ENCODE results near the gene BNIP3.
A peak's percentile ranks its signal among the peaks of the same experiment; 100 is the strongest.
"Not testable (repeated sequence)": the region's sequence is repeated elsewhere in the genome, so short reads cannot be mapped to it uniquely, and the experiment has no call there.

The BNIP3 gene

DNA sequence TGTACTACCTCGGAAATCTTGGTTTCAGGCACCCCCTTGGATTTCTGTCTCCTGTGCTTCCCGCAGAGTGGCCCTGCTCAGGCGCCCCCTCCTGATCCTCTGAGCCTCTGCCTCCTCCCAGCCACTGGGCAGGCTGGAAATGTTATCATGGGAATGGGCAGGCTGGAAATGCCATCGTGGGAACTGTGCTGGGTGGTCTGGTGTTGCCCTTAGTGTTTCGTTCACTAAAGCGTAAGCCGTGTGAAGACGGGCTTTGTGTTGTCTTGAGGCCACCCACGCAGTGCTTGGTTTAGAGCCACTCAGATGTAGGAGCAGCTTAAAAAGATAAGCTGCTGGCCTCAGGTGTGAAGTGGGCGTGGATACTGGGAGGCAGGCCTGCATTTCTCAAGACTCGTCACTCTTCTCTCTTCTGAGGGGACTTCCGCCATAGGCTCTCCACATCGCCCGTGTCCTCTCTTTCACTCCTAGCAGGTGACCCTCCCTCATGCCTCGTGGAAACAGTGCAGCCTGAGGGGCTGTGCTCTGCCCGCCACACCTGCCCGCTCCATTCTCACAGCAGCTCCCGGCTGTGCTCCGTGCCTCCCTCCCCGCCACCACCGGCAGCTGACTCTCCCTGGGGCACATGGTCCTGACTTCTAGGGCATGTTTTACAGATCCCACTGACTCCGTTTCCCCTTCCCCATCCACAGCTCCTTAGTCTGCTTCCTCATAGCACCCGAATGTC lies 52.4 kb downstream of the BNIP3 start:
- DNase-seq: no peak
- no peak for ATAC-seq

DNA sequence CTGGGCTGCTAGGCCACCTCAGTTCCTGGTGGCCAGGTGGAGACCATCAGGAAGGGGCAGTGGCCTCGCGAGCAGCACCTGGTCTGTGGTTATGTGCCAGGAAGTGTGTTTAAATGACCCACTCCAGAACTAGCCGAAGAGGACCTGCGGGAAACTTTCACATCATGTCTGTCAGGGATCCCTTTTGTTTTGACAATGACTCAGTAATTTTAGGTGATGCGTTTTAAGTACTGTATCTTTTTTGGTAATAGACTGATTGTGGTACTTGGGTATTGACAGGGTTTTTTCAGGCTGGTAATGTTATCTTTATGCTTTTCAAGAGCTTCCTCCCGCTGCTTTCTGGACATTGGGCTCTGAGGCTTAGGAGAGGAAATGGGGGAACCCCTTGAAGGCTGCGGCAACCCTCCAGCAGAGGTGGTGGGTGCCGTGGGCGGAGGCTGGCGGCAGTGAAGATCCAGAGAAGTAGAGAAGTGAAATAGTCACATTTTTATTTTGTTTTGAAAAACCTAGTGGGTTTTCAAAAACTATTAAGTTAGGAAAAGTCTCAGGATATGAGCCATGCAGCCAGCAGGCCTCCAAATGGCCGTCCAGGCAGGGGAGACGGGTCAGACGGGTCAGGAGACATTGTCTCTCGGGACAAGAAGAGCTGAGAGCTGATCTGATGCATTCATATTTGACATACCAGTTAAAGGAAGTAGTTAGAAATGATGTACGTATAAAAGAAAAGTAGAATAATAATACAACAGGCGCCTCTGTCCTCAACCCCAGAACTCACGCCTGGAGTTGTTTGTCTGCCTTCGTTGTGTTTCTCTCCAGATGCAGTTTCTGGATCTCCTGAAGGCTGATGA lies 53.3 kb downstream of the BNIP3 start:
- peak; percentile 91 for ATAC-seq

DNA sequence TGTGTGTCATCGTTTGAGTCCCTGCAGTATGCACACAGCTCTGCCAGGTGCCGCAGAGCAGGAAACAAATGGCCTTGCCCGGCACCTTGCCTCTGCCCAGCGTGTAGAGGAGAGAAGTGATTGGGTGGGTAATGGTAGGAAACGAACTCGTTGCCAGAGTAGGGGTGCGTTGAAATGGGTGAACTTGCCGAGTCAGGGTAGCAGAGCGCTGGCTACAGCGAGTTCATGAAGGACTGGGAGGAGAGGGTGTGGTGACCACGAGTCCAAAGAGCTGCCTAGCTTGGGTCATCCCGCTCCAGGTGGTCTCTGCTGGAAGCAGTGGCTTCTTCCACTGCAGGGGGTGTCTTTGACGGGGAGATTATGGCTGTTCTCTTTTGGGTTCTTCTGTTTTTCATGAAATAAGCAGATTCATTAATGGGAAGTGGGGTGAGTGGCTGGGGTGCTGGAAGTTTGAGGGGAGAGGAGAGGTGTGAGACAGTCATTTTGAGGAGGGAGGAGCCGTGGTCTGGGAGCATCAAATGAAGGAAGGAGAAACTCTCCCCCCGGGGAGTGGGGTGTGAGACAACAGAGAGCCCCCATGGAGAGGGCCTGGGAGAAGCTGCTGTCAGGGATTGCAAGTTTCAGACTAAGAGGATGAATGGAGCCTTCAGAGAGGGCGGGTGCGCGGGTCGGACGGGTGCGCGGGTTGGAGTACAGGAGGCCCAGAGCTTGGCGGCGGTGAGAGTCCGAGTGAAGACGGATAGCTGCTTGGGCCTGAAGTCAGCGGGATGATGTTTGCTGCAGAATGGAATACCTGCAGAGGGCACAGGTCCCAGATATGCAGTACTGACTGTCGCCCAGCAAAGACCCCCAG lies 54.8 kb downstream of the BNIP3 start:
- no peak for ATAC-seq
- no peak for DNase-seq

More for the DNA sequence above, 53.3 kb downstream of the BNIP3 start:
- DNase-seq: peak; percentile 70

DNA sequence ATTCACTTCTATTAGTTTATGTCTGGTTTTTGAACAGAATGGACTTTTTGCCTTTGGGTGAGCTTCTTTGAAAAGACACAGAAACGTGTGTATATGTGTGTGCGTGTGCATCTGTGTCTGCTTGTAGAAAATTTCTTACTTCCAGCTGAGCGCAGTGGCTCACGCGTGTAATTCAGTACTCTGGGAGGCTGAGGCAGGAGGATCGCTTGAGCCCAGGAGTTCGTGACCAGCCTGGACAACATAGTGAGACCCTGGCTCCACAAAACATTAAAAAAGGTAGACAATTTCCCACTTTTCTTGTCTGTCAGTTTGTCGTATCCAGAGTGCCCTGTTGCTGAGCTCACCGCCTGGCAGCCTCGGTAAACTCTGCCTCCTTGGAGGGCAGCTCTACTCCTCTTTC lies 55.5 kb downstream of the BNIP3 start:
- ATAC-seq (no peak), DNase-seq (no peak)

DNA sequence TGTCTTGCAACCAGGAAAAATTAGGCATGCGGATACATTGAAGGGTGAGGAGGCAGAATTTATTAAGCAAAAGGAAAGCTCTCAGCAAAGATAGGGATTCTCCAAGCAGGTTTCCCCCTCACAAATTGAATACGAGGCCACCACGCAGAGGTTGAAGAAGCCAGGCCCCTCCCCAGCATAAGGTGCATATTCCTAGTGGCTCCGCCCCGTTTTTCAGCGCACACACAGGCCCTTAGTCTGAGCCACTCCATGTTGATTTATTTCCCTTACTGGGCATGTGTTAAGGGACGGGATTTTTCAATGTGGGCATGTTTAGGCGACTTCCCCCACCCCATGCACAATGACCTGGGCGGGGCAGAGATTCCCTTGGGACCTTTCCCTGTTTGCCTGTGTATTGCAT lies 56.0 kb downstream of the BNIP3 start:
- DNase-seq (no peak), ATAC-seq (no peak)

DNA sequence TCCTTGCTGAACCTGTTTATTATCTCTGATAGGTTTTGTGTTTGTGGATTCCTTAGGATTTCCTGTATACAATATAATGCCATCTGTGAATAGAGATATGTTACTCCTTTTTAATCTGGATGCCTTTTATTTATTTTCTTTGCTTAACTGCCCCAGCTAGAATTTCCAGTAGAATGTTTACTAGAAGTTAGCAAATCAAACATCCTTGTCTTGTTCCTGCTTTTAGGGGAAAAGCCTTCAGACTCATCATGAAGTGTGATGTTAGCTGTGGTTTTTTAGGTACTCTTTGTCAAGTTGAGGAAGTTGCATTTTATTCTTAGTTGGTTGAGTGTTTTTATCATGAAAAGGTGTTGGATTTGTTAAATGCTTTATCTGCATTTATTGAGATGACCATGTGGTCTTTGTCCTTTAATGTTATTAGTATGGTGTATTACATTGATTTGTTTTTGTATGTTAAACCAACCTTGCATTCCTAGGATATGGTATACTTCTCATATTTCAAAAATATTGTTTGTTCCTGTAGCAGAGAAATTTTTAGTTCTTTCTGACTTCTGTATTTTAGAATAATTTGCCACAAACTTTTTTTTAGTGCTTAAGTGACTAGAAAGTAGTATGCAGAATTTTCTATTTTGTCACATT lies 56.6 kb downstream of the BNIP3 start:
- DNase-seq (no peak), ATAC-seq (no peak)

DNA sequence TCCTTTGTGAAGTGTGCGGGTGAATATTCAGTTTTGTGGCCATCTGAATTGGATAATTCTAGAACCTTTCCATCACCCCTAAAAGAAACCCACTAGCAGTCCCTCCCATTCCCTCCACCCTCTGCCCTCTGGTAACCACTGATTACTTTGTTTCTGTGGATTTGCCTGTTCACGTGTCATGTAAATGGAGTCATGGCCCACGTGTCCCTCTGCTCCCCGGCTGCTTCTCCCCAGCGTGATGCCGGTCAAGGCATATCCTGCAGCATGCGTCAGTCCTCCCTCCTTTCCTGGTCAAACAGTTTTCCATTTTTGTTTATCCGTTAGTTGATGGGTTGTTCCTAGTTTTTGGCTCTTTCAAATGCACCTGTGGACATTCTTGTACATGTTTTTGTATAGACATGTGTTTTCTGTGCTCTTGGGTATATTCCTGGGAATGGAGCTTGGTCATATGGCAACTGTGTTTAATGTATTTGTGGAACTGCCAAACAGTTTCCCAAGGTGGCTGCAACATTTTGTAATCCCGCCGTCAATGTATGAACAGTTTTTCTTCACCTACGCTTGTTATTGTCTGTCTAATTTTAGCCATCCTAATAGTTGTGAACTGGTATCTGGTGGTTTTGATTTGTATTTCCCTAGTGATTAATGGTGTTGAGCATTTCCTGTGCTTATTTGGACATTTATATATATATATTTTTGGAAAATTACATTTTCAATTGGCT lies 58.5 kb downstream of the BNIP3 start:
- DNase-seq (no peak), ATAC-seq (no peak)

DNA sequence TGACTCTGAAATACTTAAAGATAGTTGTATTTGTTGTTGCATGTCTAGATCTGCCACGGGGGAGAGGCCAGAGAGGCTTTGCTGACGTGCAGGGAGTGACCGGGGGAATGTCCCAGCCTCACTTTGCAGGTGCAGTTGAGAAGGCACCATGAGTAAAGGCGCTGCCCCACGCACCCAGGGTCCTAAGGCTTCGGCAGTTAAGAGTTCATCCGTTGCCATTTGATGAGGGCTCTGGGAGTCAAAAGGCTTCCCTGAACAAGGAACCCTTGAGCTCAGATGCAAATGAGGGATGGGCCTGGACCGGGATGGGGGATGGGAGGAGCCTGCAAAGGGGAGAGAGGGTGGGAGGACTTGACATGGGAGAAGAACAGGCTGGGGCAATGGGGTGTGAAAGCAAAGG lies 60.5 kb downstream of the BNIP3 start:
- no peak for DNase-seq
- no peak for ATAC-seq

DNA sequence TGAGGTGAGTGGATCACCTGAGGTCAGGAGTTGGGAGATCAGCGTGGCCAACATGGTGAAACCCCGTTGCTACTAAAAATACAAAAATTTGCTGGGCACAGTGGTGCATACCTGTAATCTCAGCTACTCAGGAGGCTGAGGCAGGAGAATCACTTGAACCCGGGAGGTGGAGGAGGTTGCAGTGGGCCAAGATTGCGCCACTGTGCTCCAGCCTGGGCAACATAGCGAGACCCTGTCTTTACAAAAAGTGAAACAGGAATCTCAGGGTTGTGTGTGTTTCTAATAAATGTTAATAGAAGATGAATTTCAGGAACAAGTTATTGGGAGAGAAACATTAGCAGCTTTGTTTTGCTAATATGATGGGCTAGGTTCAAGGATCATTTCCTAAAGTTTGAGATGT lies 61.0 kb downstream of the BNIP3 start:
- ATAC-seq: no peak
- DNase-seq: no peak

DNA sequence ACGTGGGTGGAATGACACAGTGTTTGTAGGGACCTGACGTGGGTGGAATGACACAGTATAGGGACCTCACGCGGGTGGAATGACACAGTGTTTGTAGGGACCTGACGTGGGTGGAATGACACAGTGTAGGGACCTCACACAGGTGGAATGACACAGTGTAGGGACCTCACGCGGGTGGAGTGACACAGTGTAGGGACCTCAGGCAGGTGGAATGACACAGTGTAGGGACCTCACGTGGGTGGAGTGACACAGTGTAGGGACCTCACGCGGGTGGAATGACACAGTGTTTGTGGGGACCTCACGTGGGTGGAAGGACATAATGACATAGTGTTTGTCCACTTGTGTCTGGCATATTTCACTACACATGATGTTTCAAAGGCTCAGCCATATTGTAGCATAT lies 61.6 kb downstream of the BNIP3 start:
- ATAC-seq: no peak
- DNase-seq: no peak

DNA sequence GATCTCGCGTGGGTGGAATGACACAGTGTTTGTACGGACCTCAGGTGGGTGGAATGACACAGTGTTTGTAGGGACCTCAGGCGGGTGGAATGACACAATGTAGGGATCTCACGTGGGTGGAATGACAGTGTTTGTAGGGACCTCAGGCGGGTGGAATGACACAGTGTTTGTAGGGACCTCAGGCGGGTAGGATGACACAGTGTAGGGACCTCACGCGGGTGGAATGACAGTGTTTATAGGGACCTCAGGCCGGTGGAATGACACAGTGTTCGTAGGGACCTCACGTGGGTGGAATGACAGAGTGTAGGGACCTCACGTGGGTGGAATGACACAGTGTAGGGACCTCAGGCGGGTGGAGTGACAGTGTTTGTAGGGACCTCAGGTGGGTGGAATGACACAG lies 62.3 kb downstream of the BNIP3 start:
- ATAC-seq, DNase-seq: not testable (repeated sequence)

Measured in stimulated activated naive CD8-positive, alpha-beta T cell treated with anti-CD3 and anti-CD28 coated beads, Interleukin-15, Interleukin-2, amounts not matched to agents 100 U/mL and 50 U/mL, for 24 hours (primary cell).